Muscle of back (tissue), 11 donors: ENCODE results near the gene TMEM143. TPM values are rescaled to one million over a fixed set of nuclear protein-coding genes. Genes with fewer than 3 reads are reported as not detected.
"Not testable (repeated sequence)": the region's sequence is repeated elsewhere in the genome, so short reads cannot be mapped to it uniquely, and the experiment has no call there.

ENCODE experiments used
- DNase-seq, 3 donors: peaks; one replicate each; pipeline versions ENCODE4 v3.0.0 to v3.0.0-alpha.2; 2013
- polyA plus RNA-seq, 10 donors: library from polyadenylated mRNA; unstranded; fragments of 120-200 nt; gene quantifications; one replicate each; pipeline ENCODE4 v1.2.1, GENCODE V29; 2013; ENCODE audit not compliant: insufficient read length in 10 of 10

Gene TMEM143
- polyA plus RNA-seq, 10 donors: 8.3 to 18.0 (median 14.3) TPM

GRCh38 chr19:48332351-48332661 lies 31.4 kb downstream of the TMEM143 start:
- DNase-seq: no peak

- DNase-seq: peak in 1 of 3 donors; percentile 77
These were observed 33.6 kb downstream of the TMEM143 start for GRCh38 chr19:48330012-48330681.

GRCh38 chr19:48329167-48329891 lies 34.4 kb downstream of the TMEM143 start:
- DNase-seq: no peak

- DNase-seq: peak; percentile 92 to 96 (median 93)
These were observed 38.4 kb downstream of the TMEM143 start, which contains the start of gene EMP3 for GRCh38 chr19:48325265-48325910. Gene EMP3 (plus strand): TSS chr19:48325552. CDS start chr19:48326845, 1,293 bp downstream.

GRCh38 chr19:48321622-48322591 lies 41.8 kb downstream of the TMEM143 start:
- DNase-seq: peak; percentile 97 to 99 (median 99)

GRCh38 chr19:48321372-48321621 lies 42.4 kb downstream of the TMEM143 start:
- peak; percentile 90 to 95 (median 91) for DNase-seq

- peak in 2 of 3 donors; percentile 71 to 82 for DNase-seq
These were observed 43.8 kb downstream of the TMEM143 start for GRCh38 chr19:48319647-48320541.

- DNase-seq: no peak
These were observed 45.3 kb downstream of the TMEM143 start for GRCh38 chr19:48318286-48318987.

GRCh38 chr19:48317708-48317960 lies 46.1 kb downstream of the TMEM143 start:
- DNase-seq: not testable (repeated sequence)

- no peak for DNase-seq
These were observed 48.0 kb downstream of the TMEM143 start for GRCh38 chr19:48315712-48316111.

GRCh38 chr19:48311384-48311783 lies 52.4 kb downstream of the TMEM143 start:
- no peak for DNase-seq

- DNase-seq: peak in 2 of 3 donors; percentile 74 to 90
These were observed 53.5 kb downstream of the TMEM143 start for GRCh38 chr19:48310227-48310626.

- peak in 1 of 3 donors; percentile 23 for DNase-seq
These were observed 54.0 kb downstream of the TMEM143 start for GRCh38 chr19:48309731-48310130.

- peak in 2 of 3 donors; percentile 74 to 90 for DNase-seq
These were observed 54.8 kb downstream of the TMEM143 start for GRCh38 chr19:48308631-48309586.

GRCh38 chr19:48303866-48304265 lies 59.9 kb downstream of the TMEM143 start:
- DNase-seq: no peak

GRCh38 chr19:48303367-48303766 lies 60.4 kb downstream of the TMEM143 start:
- no peak for DNase-seq

- no peak for DNase-seq
These were observed 61.2 kb downstream of the TMEM143 start for GRCh38 chr19:48302600-48302959.

GRCh38 chr19:48301886-48302599 lies 61.7 kb downstream of the TMEM143 start:
- no peak for DNase-seq

- no peak for DNase-seq
These were observed 65.8 kb downstream of the TMEM143 start for GRCh38 chr19:48297975-48298374.
